A673 (cell line): ENCODE data around the gene AMIGO3. TPM values are rescaled to one million over a fixed set of nuclear protein-coding genes. Genes with fewer than 3 reads are reported as not detected.
A peak's percentile ranks its signal among the peaks of the same experiment; 100 is the strongest.

Source experiments
- BruUV-seq: library from RNA; stranded (reverse); fragments of 400-500 nt; replicated peaks from 2 replicates; lab custom pipeline; 2021; lab: Mats Ljungman, UMichigan
- CTCF ChIA-PET: fragments of 300-600 bp; sonication (Branson Sonifier 250); formaldehyde crosslinking; loops from one replicate; lab custom pipeline; 2022; ENCODE audit warnings: antibody characterized with exemption; lab: Charles Lee
- POLR2A ChIA-PET: fragments of 300-600 bp; sonication (Branson Sonifier 250); formaldehyde crosslinking; loops from one replicate; lab custom pipeline; 2022; ENCODE audit warnings: antibody characterized with exemption; ENCODE audit not compliant: low non-redundant PET; lab: Charles Lee
- DNase-seq: peaks from one replicate; pipeline ENCODE4 v3.0.0-alpha.2; 2015; ENCODE audit warnings: low spot score
- H3K27ac ChIP-seq: fragments of 200-600 bp; sonication (generic); 2 replicates; pipeline ENCODE4 v1.5.1; 2016; ENCODE audit warnings: mixed run types, low read depth, mild to moderate bottlenecking, mixed read lengths, antibody characterized with exemption, low read length; ENCODE audit not compliant: poor library complexity, severe bottlenecking
- H3K27me3 ChIP-seq: fragments of 200-600 bp; sonication (generic); replicated peaks from 2 replicates; pipeline ENCODE4 v1.6.1; 2017; ENCODE audit warnings: mixed run types, low read depth, mild to moderate bottlenecking, mixed read lengths, antibody characterized with exemption, low read length; ENCODE audit not compliant: insufficient read depth, poor library complexity
- H3K36me3 ChIP-seq: fragments of 200-600 bp; sonication (generic); 2 replicates; pipeline ENCODE4 v1.6.1; 2016; ENCODE audit warnings: mixed run types, mild to moderate bottlenecking, mixed read lengths, antibody characterized with exemption, low read length; ENCODE audit not compliant: insufficient read depth, poor library complexity, severe bottlenecking
- H3K4me1 ChIP-seq: fragments of 200-600 bp; sonication (generic); 2 replicates; pipeline ENCODE4 v1.6.1; 2017; ENCODE audit warnings: mixed run types, mild to moderate bottlenecking, mixed read lengths, antibody characterized with exemption, low read length; ENCODE audit not compliant: insufficient read depth, poor library complexity, severe bottlenecking
- H3K4me3 ChIP-seq: fragments of 200-600 bp; sonication (generic); 2 replicates; pipeline ENCODE4 v1.5.1; 2016; ENCODE audit warnings: low read depth, mixed run types, mild to moderate bottlenecking, mixed read lengths, low read length; ENCODE audit not compliant: poor library complexity, severe bottlenecking
- H3K9me3 ChIP-seq: fragments of 200-600 bp; sonication (generic); 2 replicates; pipeline ENCODE4 v1.6.1; 2016; ENCODE audit warnings: mixed run types, low read depth, mild to moderate bottlenecking, mixed read lengths, antibody characterized with exemption, low read length; ENCODE audit not compliant: poor library complexity, severe bottlenecking
- CTCF ChIP-seq: fragments of 300-800, 200-600 bp; sonication (generic); conservative IDR thresholded peaks from 2 replicates; pipeline ENCODE4 v1.5.1; 2017; ENCODE audit warnings: low read depth, mild to moderate bottlenecking, antibody characterized with exemption, low read length, moderate library complexity, mixed read lengths
- EZH2 ChIP-seq: fragments of 200-600 bp; sonication (generic); IDR thresholded peaks from 2 replicates; pipeline ENCODE4 v1.6.1; 2017; ENCODE audit warnings: borderline replicate concordance, low read depth, mild to moderate bottlenecking, mixed read lengths, antibody characterized with exemption, low read length; ENCODE audit not compliant: poor library complexity, severe bottlenecking
- intact Hi-C: fragments of 100-400 bp; cut with micrococcal nuclease; formaldehyde crosslinking; loops from one replicate; pipeline ENCODE4 v1.10.0; 2022; ENCODE audit not compliant: unreplicated experiment
- total RNA-seq: library from RNA; stranded (reverse); gene quantifications from 2 replicates; pipeline ENCODE4 v1.2.3, GENCODE V29; 2021

Gene AMIGO3
- total RNA-seq, 1 experiment from 2014 or later: not detected

- ChIA-PET POLR2A (no interaction called here), CTCF (no interaction called here)
- H3K4me1 ChIP-seq: no peaks in the 10 kb centered on the region
- no peaks in the 10 kb centered on the region for H3K27me3 ChIP-seq
- H3K27ac ChIP-seq: no peak overlapping the region
- no peaks in the 10 kb centered on the region for H3K9me3 ChIP-seq
- H3K36me3 ChIP-seq: peaks cover 1% of the 10 kb centered on the region
- no peak overlapping the region for H3K4me3 ChIP-seq
- intact Hi-C loops: no loop called here
- DNase-seq: no peak
- TF ChIP-seq CTCF: no peak
- no peak for TF ChIP-seq EZH2
- BruUV-seq: no TSS peak
Observed at GRCh38 chr3:49681232-49681522, 38.3 kb downstream of the AMIGO3 start.

- peaks cover 2% of the 10 kb centered on the region for H3K36me3 ChIP-seq
Observed at GRCh38 chr3:49680493-49681231, 38.8 kb downstream of the AMIGO3 start.

GRCh38 chr3:49675912-49676311 is 43.6 kb downstream of the AMIGO3 start:
- intact Hi-C loops: no loop called here
- BruUV-seq: TSS peak; percentile 43
- Histone ChIP-seq H3K4me3 (no peak overlapping the region), H3K9me3 (no peaks in the 10 kb centered on the region), H3K4me1 (no peaks in the 10 kb centered on the region), H3K27ac (no peak overlapping the region), H3K27me3 (no peaks in the 10 kb centered on the region), H3K36me3 (peaks cover 2% of the 10 kb centered on the region)
- no peak for DNase-seq
- CTCF ChIA-PET: no interaction called here
- POLR2A ChIA-PET: no interaction called here
- TF ChIP-seq CTCF: no peak

More at GRCh38 chr3:49680493-49681231, 38.8 kb downstream of the AMIGO3 start:
- intact Hi-C loops: no loop called here
- CTCF ChIA-PET: no interaction called here
- POLR2A ChIA-PET: no interaction called here
- DNase-seq: no peak
- no TSS peak for BruUV-seq
- Histone ChIP-seq H3K4me3 (no peak overlapping the region), H3K27me3 (no peaks in the 10 kb centered on the region), H3K9me3 (no peaks in the 10 kb centered on the region), H3K27ac (no peak overlapping the region), H3K4me1 (no peaks in the 10 kb centered on the region)
- no peak for TF ChIP-seq CTCF
- no peak for TF ChIP-seq EZH2
